Activated B cell treated with CpG ODN at 0.5 μM for 24 hours (primary cell): ENCODE measurements around the gene SRRM4. TPM values are rescaled to one million over a fixed set of nuclear protein-coding genes. Genes with fewer than 3 reads are reported as not detected.

Experiments used
- ATAC-seq: fragments of 200-7000 bp; cut with Tn5 transposase; one replicate; pipeline ENCODE4 v1.10.0; 2021; ENCODE audit warnings: low read depth, mild to moderate bottlenecking, moderate library complexity
- CTCF ChIA-PET: fragments of 350-600 bp; sonication (Branson Sonifier 250); formaldehyde crosslinking; loops from one replicate; lab custom pipeline; 2021; ENCODE audit warnings: antibody characterized with exemption; lab: Charles Lee
- POLR2A ChIA-PET: fragments of 350-600 bp; sonication (Branson Sonifier 250); formaldehyde crosslinking; loops from one replicate; lab custom pipeline; 2021; ENCODE audit warnings: antibody characterized with exemption; lab: Charles Lee
- DNase-seq: peaks from one replicate; pipeline ENCODE4 v3.0.0; 2022
- H3K27ac Mint-ChIP-seq: one replicate; pipeline ENCODE4 v1.8.0; 2020; ENCODE audit warnings: mixed read lengths
- H3K27me3 Mint-ChIP-seq: one replicate; pipeline ENCODE4 v1.8.0; 2021; ENCODE audit warnings: mixed read lengths
- H3K36me3 Mint-ChIP-seq: one replicate; pipeline ENCODE4 v1.8.0; 2021; ENCODE audit warnings: low read depth, mixed read lengths
- H3K4me1 Mint-ChIP-seq: one replicate; pipeline ENCODE4 v1.8.0; 2021; ENCODE audit warnings: mixed read lengths
- H3K4me3 Mint-ChIP-seq: one replicate; pipeline ENCODE4 v1.8.0; 2020; ENCODE audit warnings: mild to moderate bottlenecking, mixed read lengths
- H3K9me3 Mint-ChIP-seq: one replicate; pipeline ENCODE4 v1.8.0; 2020; ENCODE audit warnings: mixed read lengths
- CTCF ChIP-seq: fragments of 200-600 bp; IDR thresholded peaks from one replicate; pipeline ENCODE4 v1.8.0; 2022; ENCODE audit warnings: antibody characterized with exemption, mild to moderate bottlenecking
- intact Hi-C: fragments of 100-400 bp; cut with micrococcal nuclease; formaldehyde crosslinking; loops from one replicate; pipeline ENCODE4 v1.15.1; 2024
- total RNA-seq: library from RNA; stranded (reverse); gene quantifications from 2 replicates; pipeline ENCODE4 v1.2.3, GENCODE V29; 2022

The SRRM4 gene
- total RNA-seq, 1 donor from 2014 or later, result not detected

DNA sequence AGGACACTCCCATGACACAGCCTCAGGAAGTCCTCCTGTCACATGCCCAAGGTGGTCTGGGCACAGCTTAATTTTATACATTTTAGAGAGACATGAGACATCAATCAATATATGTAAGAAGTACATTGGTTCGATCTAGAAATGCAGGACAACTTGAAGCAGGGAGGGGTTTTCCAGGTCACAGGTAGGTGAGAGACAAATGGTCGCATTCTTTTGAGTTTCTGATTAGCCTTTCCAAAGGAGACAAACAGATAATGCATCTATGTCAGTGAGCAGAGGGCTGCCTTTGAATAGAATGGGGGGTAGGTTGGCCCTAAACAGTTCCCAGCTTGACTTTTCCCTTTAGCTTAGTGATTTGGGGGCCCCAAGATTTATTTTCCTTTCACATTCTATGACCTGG lies 199.9 kb downstream of the SRRM4 start:
- no peak for ATAC-seq
- H3K4me1 Mint-ChIP-seq, result no peaks in the 10 kb centered on the region
- no peak for TF ChIP-seq CTCF
- ChIA-PET CTCF (no interaction called here), POLR2A (no interaction called here)
- no peak overlapping the region for H3K27ac Mint-ChIP-seq
- peaks cover 10% of the 10 kb centered on the region for H3K27me3 Mint-ChIP-seq
- no peaks in the 10 kb centered on the region for H3K36me3 Mint-ChIP-seq
- DNase-seq, result no peak
- intact Hi-C loops, result no loop called here
- H3K4me3 Mint-ChIP-seq, result no peak overlapping the region
- no peaks in the 10 kb centered on the region for H3K9me3 Mint-ChIP-seq

DNA sequence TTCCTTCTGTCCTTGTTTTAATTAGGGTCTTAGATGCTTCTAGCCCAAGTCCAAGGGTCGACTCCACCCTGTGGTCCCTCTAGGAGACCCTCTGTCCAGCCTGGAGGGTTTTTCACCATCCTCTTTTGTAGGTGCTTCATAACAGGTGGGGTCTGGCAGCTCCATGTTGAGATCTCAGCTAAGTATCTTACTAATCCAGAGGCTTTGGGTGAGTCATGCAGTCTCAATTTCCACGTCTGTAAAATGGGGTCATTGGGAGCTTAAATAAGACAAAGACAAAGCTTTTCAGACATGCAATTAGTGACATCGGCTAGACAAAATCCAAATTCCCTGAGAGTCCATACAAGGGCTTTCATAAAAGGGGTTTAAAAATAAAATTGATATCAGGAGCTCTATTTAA lies 200.6 kb downstream of the SRRM4 start:
- Mint-ChIP-seq H3K27me3 (peaks cover 5% of the 10 kb centered on the region), H3K9me3 (no peaks in the 10 kb centered on the region), H3K4me3 (no peak overlapping the region), H3K36me3 (no peaks in the 10 kb centered on the region), H3K27ac (no peak overlapping the region), H3K4me1 (no peaks in the 10 kb centered on the region)
- TF ChIP-seq CTCF, result no peak
- POLR2A ChIA-PET, result no interaction called here
- no peak for DNase-seq
- intact Hi-C loops, result no loop called here
- CTCF ChIA-PET, result no interaction called here
- ATAC-seq, result no peak

DNA sequence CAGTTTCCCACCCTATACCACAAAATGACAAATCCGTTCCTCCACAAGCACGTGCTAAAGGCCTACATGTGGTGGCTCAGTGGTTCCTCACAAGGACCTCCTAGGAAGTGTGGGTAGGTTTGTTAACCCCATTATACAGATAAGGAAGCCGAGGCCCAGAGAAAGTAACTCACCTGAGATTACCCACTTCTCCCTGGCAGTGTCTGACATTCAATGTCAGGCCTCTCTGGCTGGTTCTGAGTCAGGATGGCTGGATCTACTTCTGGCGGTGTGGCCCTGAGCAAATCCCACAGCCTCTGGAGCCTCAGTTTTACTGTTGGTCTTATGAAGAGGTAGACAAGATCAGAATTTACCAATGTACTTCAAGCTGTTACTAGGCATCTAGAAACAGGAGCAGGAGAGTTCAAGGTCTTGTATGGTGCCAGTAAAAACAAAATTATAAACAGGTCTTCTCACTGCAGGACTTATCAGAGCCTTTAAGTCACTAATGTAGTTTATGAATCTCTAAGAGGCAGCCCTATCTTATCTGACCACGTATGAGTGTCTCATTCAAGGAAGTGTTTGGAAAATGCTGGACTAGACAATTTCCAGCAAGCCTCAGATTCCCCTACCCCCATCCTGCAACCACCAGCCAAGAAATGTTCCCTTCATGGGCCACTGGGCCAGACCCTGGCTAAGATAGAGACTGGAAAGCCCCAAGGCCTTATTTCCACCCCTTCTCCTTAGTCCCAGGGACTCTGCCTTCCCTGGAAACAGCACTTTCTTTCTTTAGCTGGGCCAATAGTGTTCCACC lies 201.6 kb downstream of the SRRM4 start:
- intact Hi-C loops, result no loop called here
- no peak for TF ChIP-seq CTCF
- DNase-seq, result no peak
- no peak for ATAC-seq
- peaks cover 3% of the 10 kb centered on the region for H3K27me3 Mint-ChIP-seq
- no peaks in the 10 kb centered on the region for H3K9me3 Mint-ChIP-seq
- ChIA-PET CTCF (no interaction called here), POLR2A (no interaction called here)
- H3K4me1 Mint-ChIP-seq, result no peaks in the 10 kb centered on the region
- no peak overlapping the region for H3K4me3 Mint-ChIP-seq
- no peak overlapping the region for H3K27ac Mint-ChIP-seq
- no peaks in the 10 kb centered on the region for H3K36me3 Mint-ChIP-seq

GRCh38 chr12:119183942-119184695 lies 202.8 kb downstream of the SRRM4 start:
- intact Hi-C loops, result no loop called here
- ChIA-PET POLR2A (no interaction called here), CTCF (no interaction called here)
- no peaks in the 10 kb centered on the region for H3K9me3 Mint-ChIP-seq
- ATAC-seq (no peak), DNase-seq (no peak)
- no peaks in the 10 kb centered on the region for H3K36me3 Mint-ChIP-seq
- no peaks in the 10 kb centered on the region for H3K27me3 Mint-ChIP-seq
- no peak overlapping the region for H3K27ac Mint-ChIP-seq
- H3K4me3 Mint-ChIP-seq, result no peak overlapping the region
- no peaks in the 10 kb centered on the region for H3K4me1 Mint-ChIP-seq
- no peak for TF ChIP-seq CTCF

GRCh38 chr12:119195256-119195655 lies 213.9 kb downstream of the SRRM4 start:
- ChIA-PET CTCF (no interaction called here), POLR2A (no interaction called here)
- H3K36me3 Mint-ChIP-seq, result no peaks in the 10 kb centered on the region
- DNase-seq (no peak), ATAC-seq (no peak)
- no peaks in the 10 kb centered on the region for H3K9me3 Mint-ChIP-seq
- intact Hi-C loops, result no loop called here
- TF ChIP-seq CTCF, result no peak
- H3K4me1 Mint-ChIP-seq, result no peaks in the 10 kb centered on the region
- no peaks in the 10 kb centered on the region for H3K27me3 Mint-ChIP-seq
- no peak overlapping the region for H3K27ac Mint-ChIP-seq
- H3K4me3 Mint-ChIP-seq, result no peak overlapping the region
